NCI-H187 (cell line): ENCODE results near the gene PTPRD.

Experiments
- DNase-seq, 2 experiments: peaks; one replicate each; lab custom pipeline; 2025; lab: John Stamatoyannopoulos, UW

Gene PTPRD

DNA sequence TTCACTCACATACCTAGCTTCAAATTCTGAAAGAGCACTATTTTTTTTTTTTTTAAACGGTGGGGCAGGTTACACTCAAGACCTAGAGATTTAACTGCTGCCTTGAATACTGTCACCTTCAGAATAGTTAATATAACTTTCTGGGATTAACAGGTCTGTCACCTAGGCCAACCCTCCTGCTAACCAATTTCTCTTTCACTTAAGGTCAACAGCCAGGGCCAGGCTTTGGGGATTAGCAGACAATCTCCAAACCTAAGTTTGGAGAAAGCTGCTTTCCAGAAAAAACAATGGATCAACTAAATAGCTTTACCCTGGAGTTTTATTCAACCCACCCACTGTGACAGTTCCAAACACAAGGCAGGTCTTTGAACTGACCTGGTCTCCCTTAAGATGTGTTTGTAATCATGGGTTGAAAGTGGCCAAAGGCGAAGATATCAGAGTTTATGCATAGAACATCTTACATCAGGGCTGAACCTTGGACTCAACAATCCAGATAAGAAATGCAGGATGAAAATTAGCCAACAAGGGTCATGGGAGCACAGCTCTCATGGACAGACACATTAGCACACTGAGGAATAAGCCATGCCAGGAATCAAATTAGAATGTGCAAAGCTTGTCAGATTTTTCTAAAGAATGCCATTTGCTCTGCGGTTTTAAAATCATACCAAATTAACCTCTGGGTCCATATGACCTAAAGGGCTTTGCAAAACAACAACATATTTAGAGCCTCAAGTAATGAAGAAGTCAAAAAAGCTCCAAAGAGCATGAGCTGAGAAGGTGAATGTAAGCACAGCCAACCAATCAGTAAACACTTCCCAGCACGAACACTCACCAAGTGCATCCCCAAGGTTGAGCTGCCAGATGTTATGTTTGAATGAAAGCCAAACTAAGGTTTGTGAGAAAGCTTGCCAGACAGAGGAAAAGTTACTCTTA is 2274.7 kb downstream of the PTPRD start:
- DNase-seq, result no peak

DNA sequence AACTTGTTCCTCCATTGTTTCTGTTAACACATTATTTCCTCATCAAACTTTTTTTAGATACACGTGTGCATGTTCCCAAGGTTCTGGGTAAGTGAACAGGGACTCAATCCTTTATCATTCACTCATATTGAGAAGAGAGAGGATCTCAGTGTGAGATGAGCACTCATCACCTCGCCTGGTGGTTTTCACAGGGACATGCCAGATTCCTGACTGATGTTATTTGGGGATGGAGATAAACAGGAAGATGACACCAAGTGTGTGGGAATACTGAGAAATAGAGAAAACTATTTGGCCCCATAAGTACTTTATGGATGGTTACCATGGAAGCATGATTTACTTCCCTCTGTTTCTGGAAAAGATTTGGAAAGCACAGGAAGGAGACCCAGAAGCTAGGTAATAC is 2279.9 kb downstream of the PTPRD start:
- no peak for DNase-seq

DNA sequence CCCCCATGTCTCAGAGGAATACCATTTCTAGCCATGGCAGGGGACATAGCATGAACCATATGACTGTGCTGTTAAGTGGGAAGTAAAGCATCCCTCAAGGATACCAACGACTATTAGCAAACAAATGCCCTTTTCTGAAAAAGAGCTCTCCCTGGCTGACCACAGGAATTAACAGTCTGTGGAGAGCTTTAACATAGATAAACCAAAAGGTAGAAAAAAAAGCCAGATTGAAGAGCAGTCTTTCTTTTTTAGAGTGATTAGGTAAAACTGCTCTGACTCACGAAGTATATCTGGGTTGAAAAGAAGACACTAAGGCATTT is 2280.5 kb downstream of the PTPRD start:
- DNase-seq, result no peak

DNA sequence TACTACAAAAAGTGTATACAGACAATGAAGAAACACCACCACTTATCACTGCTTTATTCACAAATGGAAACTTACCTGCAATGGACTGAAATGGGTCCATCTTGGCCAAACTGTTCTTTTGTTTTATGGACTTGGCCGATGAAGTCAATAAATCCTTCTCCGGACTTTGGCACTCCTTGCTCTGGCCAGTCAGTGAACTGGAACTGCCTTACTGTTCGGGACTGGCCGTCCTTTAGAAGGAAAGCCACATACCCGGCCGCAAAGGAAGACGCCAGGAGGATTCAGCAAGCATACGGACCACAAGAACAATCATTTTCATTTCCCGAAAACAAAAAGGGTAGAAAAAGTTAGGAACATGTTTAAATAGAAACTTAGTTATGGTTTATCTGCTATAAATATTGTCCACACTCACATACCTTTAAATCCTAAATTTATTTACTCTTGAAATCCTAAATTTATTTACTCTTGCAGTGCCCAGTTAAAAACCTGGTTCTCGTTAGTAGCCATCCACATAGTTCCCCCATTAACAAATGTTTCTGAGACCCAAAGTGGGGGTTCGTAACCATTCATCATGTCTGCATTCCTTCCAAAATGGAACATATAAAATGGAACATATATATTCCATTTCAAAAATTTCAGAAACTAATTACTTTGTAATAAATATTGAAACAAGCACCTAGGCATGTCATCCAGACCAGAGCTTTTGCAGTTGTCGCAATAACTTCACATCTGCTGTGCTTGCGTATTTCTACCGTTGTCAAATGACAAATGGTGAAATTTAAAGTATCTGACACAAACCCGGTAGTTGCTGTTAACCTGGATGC is 2281.1 kb downstream of the PTPRD start:
- no peak for DNase-seq

DNA sequence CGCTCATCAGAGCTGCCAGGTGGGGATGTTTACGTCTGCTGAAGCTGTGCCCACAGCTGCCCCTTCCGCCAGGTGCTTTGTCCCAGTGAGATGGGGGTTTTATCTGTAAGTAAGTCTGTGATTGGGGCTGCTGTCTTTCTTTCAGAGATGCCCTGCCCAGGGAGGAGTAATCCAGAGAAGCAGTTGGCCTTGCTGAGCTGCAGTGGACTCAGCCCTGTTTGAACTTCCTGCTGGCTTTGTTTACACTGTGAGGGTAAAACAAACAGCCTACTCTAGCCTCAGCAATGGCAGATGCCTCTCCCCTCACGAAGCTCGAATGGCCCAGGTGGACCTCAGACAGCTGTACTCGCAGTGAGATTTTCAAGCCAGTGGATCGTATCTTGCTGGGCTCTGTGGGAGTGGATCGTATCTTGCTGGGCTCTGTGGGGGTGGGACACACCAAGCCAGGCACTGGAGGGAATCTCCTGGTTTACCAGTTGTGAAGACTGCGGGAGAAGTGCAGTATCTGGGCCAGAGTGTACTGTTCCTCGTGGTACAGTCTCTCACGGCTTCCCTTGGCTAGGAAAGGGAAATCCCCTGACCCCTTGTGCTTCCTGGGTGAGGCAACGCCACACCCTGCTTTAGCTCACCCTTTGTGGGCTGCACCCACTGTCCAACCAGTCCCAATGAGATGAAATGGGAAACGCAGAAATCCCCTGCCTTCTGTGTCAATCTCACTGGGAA is 2283.1 kb downstream of the PTPRD start:
- DNase-seq, result peak in 1 of 2 experiments; percentile 4

DNA sequence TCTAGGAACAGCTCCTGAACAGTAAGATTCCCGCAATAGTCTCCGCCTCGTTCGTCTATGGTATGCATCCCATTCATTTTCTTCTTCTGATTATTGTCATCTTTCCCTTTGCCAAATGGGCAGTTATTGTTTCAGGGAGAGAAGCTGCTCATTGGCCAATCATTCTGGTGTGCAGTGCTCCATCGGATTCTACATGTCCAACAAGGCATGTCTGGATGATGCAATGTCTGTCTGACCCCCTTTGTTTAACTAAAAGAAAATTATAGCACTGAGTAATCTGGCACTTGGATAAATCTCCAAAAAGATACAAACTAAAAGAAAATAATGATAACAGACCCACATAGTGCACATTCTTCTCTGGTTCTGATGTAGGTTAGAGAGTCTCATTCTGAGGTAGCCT is 2297.6 kb downstream of the PTPRD start:
- no peak for DNase-seq

DNA sequence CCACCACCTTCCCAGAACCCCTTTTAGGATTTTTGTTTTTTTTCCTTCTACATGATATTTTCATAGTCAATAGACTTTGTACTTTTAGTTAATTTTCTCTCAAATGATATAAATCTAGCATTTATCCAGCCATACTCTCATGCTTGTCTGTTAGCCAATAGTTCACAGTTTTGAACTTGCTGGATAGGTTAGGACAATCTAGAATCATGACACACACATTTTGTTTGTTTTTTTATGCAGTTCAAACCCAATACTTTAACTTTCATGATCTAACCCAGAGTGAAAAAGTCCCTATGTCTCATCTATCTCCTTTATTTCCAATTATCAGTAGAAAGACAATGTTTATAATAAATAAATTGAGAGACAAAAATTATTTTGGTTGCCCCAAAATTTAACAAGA is 2303.5 kb downstream of the PTPRD start:
- no peak for DNase-seq

DNA sequence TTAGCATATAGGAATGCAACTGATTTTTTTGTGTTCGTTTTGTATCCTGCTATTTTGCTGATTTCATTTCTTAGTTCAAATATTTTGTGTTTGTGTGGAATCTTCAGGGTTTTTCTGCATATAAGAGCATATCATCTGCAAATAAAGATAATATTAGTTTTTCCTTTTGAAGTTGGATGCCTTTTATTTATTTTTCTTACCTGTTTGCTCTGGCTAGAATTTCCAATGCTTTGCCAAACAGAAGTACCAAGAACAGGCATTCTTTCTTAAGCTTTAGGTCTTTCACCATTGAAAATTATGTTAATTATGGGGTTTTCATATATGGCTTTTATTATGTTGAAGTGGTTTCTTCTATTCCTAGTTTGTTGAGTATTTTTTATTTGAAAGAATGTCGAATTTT is 2308.1 kb downstream of the PTPRD start:
- no peak for DNase-seq

DNA sequence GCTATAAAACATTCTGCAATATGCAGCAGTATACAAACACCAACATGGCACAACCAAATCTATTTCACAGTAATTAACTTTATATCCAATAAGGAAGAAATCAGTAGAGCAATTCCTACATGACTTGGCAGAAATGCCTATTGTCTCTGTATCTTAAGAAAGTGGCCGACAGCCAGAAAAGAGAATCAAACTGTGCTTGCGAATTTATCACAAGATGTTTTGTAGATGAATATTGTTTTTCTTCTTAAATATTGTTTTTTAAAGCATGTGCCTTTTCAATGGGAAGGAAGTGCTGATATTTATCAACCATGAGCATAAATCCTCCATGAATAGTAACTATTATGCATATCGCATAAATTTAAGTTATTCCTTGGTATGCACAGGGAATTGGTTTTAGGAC is 2311.5 kb downstream of the PTPRD start:
- no peak for DNase-seq

DNA sequence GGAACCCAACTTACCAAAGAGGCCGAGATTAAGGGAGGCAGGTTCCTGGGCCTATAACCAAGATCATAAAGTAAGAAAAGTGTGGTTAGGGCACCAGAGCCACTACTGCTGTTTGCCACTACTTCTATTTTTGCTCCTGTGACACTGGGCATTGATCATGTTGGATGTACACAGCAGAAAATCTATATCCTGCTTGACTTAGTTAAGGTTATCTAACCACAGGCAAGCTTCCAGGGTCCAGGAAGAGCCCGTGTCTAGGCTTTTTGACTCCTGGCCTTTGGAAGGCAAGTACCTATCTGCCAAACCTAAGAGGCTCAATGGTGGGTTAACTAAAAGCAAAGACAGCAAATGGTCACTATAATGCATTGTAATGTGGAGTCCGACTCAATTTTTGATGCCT is 2315.8 kb downstream of the PTPRD start:
- DNase-seq, result no peak

DNA sequence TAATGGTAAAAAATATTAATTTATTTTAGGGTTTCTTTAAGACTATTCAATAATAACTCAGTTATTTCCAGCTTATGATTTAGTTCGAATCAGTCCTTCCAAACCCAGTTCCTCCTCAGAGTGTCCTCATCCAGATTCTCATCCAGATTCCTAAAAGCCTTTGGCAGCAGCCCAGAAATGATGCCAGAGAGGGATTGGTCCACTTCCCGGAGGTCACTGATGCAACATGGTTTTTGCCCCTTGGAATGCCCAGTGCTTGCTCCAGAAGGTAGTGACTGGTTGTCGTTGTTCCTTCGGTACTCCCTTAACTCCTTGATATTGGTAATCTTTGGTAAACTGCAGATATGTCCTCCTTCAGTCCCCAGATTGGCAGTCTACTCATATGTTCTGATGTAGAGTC is 2320.1 kb downstream of the PTPRD start:
- no peak for DNase-seq

DNA sequence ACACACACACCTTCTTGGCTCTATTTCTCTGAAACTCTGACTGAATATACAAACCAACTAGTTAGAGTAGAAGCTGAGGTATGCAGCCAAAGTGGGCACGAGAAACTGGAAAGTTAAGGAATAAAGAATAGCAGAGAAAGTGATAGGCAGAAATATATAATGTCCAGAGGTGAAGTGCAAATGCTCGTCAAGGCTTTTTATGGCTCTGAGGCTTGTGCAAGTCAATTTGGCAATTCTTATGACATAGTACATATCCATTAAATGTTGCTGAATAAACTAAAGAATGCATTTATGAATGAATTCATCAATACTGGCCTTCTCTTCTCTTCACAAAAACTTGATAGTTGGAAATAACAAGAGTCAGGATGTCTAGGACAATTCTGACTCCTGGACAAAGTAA is 2323.1 kb downstream of the PTPRD start:
- DNase-seq, result no peak

DNA sequence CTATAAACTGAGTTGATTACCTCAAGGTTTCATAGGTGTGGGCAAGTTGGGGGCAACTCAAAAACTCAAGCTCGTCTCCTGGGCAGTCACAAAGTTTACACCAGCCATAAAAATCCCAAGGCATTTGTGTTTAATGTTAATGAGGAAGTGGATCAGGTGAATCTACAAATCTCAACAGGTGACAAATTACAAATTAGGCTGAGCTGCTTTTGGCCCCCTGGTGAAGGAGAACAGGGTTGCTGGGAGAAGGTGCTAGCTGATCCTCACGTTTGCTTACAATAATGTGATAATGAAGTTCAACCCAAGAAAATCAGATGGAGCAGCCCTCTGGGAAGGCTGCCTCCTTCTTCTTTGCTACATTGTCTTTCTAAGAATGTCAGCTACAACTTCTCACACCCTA is 2324.8 kb downstream of the PTPRD start:
- no peak for DNase-seq

DNA sequence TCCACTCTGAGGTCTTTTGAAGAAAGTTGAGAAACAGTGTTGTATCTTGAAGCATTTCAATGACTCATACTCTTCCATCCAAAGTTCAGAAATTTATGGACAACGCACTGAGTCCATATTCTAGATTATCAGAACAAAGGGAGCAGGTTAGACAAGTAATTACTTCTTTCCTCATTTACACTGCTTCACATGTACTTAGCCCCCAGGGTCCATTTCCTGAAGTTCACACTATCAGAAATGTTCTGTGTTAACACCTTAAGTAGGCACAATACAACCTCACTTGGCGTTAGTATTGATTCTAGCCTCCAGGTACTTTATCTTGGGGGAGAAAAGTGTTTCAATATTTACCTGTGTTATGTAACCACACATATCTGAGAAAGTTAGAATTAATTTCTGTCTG is 2325.3 kb downstream of the PTPRD start:
- no peak for DNase-seq

DNA sequence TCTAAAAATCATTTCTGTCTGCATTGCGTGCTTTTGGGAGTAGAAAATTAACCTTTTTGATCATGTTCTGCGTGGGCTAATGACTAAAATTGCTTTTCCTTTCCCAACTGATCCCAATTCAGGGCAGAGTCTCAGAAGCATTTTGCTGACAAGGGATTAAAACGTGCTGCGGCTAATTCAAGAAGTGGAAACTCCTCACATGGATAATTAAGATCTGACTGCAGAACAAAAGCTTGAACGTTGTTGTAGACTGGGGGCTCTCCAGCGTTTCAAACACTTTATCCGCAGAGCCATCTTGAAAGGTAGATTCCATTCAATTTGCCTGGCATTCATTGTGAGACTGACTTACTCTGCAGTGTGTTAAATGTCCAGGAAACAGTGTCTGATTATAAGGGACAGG is 2327.9 kb downstream of the PTPRD start:
- no peak for DNase-seq

DNA sequence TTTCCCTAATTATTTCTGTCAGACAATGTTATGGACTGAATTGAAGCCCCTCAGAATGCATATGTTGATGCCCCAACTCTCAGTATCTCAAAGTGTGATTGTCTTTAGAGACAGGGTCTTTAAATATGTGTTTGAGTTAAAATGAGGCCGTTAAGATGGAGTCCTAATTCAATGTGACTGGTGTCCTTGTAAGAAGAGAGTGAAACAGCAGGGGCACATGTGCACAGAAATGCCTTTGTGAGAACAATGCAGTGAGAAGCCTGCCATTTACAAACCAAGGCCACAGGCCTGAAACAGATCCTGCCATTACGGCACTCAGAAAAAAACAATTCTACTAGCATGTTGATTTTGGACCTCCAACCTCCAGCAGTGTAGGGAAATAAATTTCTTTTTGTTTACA is 2330.3 kb downstream of the PTPRD start:
- DNase-seq, result no peak

DNA sequence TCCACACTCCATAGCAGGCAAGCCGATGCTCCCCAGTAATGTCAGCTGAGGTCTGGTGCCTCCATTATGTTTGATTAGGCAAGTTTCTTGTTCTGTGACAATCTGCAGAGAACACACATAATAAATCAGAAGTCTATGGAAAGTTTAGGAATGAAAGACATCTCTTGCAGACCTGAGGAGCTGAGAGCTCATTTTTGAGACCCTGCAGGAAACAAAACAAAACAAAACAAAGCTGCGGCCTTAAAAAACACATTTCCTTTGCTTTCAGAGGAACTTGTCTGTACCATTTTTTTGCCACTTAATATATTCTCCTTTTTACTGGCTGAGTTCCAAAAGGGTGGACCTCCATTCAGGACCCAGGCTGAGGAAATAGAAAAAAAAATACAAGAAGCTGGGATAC is 2332.0 kb downstream of the PTPRD start:
- no peak for DNase-seq

DNA sequence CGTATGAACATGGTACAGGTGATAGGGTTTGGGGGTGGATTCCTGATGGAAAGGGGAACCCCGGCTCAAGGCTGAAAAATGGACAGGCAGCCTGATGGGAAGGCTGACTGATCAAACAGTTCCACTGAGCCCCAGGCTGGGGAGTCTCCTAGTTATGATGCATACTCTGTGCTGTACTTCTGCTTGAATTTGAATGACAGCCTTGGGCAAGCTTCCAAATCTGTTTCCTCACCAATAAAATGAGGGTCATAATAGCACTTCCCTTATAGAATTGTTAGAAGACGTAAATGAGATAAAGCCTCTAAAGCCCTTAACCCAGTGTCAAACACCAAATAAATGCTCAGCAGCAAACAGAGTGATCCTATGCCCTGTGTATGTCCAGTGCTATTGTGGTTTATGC is 2334.8 kb downstream of the PTPRD start:
- DNase-seq, result no peak

DNA sequence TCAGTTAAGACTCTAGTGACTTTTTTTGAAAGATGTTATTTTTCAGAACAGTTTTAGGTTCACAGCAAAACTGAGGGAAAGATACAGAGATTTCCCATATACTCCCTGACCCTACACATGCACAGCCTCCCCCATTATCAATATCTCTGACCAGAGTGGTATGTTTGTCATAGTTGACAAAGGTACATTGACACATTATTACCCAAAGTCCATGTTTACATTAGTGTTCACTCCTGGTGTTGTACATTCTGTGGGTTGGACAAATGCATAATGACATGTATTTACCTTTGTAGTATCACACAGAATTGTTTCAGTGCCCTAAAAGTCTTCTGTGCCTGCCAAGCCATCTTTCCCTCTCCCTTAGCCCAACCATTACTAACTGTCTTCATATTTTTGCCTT is 2342.6 kb downstream of the PTPRD start:
- DNase-seq, result no peak

DNA sequence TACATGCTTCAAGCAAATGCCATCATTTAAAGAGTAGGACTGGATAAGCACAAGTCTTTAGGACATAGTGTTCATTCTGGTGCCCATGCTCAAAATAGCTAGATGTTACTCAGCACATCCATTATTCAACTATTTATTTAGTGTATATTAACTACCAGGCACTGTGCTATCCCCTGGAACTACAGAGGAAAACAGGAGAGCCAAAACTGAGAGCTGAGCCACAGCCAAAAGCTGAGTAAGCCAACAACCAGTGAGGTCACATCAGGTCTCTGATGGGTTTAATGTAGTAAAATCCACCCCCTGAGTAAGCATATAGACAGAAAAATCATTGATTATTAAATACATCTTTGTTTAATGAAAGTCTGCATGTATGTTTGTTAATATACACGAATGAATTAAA is 2343.9 kb downstream of the PTPRD start:
- no peak for DNase-seq

DNA sequence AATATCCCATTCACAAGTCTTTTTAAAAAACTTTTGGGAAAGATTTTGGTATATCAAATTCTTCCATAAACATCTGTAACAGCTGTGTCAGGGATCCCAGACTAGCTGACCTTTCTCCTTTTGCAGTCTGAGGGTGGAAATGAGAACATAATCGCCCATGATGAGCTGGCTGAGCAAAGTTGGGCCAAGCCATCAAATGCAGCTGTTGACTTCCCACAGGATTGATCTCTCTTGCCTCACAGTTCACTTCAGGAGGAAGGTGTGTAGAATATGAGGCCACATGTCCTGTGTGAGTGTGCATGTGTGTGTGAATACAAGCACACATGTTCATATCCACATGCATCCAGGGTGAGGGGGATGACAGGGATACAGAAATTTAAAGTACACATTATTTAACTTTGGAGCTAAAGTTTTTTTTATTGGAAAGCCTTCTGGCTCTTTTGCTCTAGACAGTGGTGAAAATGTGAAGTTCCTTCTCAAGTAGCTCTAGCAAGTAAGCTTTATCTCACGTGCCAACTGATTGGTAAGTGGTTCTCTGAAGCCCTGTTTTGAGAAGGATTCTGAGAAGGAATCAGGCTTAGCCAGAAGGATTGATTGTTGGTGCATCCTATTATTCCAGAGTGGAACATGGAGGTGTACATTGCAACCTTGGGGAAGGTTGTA is 2344.5 kb downstream of the PTPRD start:
- no peak for DNase-seq

DNA sequence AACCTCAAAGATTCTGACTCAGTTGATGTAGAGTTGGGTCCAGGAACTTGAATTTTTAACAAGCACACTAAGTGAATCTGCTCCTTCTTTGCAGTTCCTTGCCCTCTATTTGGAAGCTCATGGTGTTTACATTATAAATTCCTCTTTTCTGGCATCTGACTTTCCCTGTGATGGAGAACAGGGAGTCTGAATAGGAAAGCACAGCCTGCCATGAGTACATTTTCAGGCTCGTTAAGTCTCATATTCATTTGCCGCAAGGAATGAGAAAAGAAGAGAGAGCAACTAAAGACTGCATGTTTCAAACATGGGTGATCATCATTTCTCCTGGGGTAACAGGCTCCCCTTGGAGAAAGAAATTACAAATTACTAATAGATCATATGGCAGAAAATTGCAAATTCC is 2345.2 kb downstream of the PTPRD start:
- DNase-seq, result no peak
